KMS-11 (cell line): ENCODE data around the gene BBS4.
"Not testable (repeated sequence)": the region's sequence is repeated elsewhere in the genome, so short reads cannot be mapped to it uniquely, and the experiment has no call there.

Experiments used
- H2AFZ ChIP-seq: fragments of 200-600 bp; sonication (generic); 2 replicates; pipeline ENCODE4 v1.6.1; 2016; ENCODE audit warnings: antibody characterized with exemption, mixed run types, low read depth
- H3K27ac ChIP-seq: fragments of 200-600 bp; sonication (generic); 2 replicates; pipeline ENCODE4 v1.6.1; 2016; ENCODE audit warnings: mild to moderate bottlenecking, mixed run types
- H3K27me3 ChIP-seq: fragments of 200-600 bp; sonication (generic); 2 replicates; pipeline ENCODE4 v1.6.1; 2017; ENCODE audit warnings: mild to moderate bottlenecking, low read depth, mixed run types, moderate library complexity; ENCODE audit not compliant: insufficient read depth
- H3K36me3 ChIP-seq: fragments of 200-600 bp; sonication (generic); 2 replicates; pipeline ENCODE4 v1.6.1; 2017; ENCODE audit warnings: mild to moderate bottlenecking, mixed run types; ENCODE audit not compliant: insufficient read depth
- H3K4me1 ChIP-seq: fragments of 200-600 bp; sonication (generic); 2 replicates; pipeline ENCODE4 v1.6.1; 2016; ENCODE audit warnings: mild to moderate bottlenecking, low read depth, mixed run types; ENCODE audit not compliant: poor library complexity, severe bottlenecking
- H3K4me2 ChIP-seq: fragments of 200-600 bp; sonication (generic); 2 replicates; pipeline ENCODE4 v1.7.0; 2016; ENCODE audit warnings: mild to moderate bottlenecking, mixed run types
- H3K4me3 ChIP-seq: fragments of 200-600 bp; sonication (generic); IDR thresholded peaks from 2 replicates; pipeline ENCODE4 v1.6.1; 2017; ENCODE audit warnings: low read depth, low read length, mixed read lengths; ENCODE audit not compliant: insufficient read depth
- H3K79me2 ChIP-seq: fragments of 200-600 bp; sonication (generic); 2 replicates; pipeline ENCODE4 v1.6.1; 2016; ENCODE audit warnings: low read depth, mixed run types; ENCODE audit not compliant: insufficient read depth
- H3K9ac ChIP-seq: fragments of 200-600 bp; sonication (generic); 2 replicates; pipeline ENCODE4 v1.6.1; 2016; ENCODE audit warnings: mild to moderate bottlenecking, mixed run types
- H4K20me1 ChIP-seq: fragments of 200-600 bp; sonication (generic); 2 replicates; pipeline ENCODE4 v1.6.1; 2016; ENCODE audit warnings: mild to moderate bottlenecking, mixed run types; ENCODE audit not compliant: insufficient read depth
- TF ChIP-seq, protein P1 (sequence below): fragments of 200-600 bp; sonication (generic); conservative IDR thresholded peaks from 2 replicates; pipeline ENCODE4 v1.6.1; 2017; ENCODE audit warnings: low read depth, mild to moderate bottlenecking, antibody characterized with exemption, low read length, moderate library complexity, mixed read lengths

The BBS4 gene, protein sequence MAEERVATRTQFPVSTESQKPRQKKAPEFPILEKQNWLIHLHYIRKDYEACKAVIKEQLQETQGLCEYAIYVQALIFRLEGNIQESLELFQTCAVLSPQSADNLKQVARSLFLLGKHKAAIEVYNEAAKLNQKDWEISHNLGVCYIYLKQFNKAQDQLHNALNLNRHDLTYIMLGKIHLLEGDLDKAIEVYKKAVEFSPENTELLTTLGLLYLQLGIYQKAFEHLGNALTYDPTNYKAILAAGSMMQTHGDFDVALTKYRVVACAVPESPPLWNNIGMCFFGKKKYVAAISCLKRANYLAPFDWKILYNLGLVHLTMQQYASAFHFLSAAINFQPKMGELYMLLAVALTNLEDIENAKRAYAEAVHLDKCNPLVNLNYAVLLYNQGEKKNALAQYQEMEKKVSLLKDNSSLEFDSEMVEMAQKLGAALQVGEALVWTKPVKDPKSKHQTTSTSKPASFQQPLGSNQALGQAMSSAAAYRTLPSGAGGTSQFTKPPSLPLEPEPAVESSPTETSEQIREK

DNA sequence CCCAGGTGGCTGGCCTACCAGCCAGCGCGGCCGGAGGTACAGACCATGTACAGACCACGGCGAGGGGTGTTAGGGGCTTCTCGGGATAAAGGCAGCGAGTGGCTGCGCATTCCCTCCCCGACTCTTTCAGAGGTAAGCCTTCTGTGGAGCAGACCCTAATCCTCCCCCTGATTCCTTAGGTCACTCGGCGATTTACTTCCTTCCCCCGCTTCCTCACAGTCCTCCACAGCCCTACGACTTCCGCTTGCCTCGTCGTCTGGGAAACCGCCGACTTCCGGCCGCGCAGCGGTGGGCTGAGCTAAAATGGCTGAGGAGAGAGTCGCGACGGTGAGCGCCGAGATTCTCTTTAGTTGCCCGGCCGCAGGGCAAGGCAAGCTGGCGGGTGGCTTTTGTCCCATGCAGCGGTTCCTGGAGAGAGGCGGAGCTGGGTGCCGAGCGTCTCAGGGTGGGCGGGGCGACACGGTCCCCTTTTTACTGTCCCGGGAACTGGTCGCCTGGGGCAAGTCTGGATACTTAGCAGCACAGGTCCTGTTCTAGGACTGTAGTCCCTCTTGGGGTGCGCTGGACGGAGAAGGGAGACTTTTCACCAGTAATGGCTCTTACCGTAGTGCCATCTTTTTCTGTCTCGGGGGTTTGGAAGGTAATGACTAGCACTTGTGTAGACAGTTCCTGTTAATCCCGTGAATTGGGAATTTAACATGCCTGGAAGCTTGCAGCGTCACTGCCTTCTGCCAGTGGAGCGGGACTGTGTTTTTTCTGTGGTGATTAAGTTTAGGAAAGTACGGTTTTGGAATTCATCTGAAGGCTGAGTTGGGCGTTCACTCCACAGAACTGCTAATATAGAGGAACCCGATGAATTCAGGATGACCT is at the start of gene BBS4, which contains the start of gene HIGD2B:
Gene BBS4 (plus strand): TSS at position 283 of the 870 bp plus-strand sequence. CDS start 21 bp downstream, at position 304.
Gene HIGD2B (minus strand): TSS at position 258 of the 870 bp plus-strand sequence. CDS start 9,808 bp downstream, outside the sequence.
- no peaks in the 10 kb centered on the region for H4K20me1 ChIP-seq
- H2AFZ ChIP-seq, result peak within 1 kb of the TSS; percentile 76
- TF ChIP-seq, protein P1, sequence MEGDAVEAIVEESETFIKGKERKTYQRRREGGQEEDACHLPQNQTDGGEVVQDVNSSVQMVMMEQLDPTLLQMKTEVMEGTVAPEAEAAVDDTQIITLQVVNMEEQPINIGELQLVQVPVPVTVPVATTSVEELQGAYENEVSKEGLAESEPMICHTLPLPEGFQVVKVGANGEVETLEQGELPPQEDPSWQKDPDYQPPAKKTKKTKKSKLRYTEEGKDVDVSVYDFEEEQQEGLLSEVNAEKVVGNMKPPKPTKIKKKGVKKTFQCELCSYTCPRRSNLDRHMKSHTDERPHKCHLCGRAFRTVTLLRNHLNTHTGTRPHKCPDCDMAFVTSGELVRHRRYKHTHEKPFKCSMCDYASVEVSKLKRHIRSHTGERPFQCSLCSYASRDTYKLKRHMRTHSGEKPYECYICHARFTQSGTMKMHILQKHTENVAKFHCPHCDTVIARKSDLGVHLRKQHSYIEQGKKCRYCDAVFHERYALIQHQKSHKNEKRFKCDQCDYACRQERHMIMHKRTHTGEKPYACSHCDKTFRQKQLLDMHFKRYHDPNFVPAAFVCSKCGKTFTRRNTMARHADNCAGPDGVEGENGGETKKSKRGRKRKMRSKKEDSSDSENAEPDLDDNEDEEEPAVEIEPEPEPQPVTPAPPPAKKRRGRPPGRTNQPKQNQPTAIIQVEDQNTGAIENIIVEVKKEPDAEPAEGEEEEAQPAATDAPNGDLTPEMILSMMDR, result no peak
- peak within 1 kb of the TSS; percentile 77 for H3K4me2 ChIP-seq
- H3K27me3 ChIP-seq, result no peaks in the 10 kb centered on the region
- H3K9ac ChIP-seq, result peak within 1 kb of the TSS; percentile 64
- peak within 1 kb of the TSS; percentile 73 for H3K27ac ChIP-seq
- no peaks in the 10 kb centered on the region for H3K79me2 ChIP-seq
- H3K4me3 ChIP-seq, result no peak within 1 kb of the TSS
- no peaks in the 10 kb centered on the region for H3K36me3 ChIP-seq
- H3K4me1 ChIP-seq, result no peaks in the 10 kb centered on the region

DNA sequence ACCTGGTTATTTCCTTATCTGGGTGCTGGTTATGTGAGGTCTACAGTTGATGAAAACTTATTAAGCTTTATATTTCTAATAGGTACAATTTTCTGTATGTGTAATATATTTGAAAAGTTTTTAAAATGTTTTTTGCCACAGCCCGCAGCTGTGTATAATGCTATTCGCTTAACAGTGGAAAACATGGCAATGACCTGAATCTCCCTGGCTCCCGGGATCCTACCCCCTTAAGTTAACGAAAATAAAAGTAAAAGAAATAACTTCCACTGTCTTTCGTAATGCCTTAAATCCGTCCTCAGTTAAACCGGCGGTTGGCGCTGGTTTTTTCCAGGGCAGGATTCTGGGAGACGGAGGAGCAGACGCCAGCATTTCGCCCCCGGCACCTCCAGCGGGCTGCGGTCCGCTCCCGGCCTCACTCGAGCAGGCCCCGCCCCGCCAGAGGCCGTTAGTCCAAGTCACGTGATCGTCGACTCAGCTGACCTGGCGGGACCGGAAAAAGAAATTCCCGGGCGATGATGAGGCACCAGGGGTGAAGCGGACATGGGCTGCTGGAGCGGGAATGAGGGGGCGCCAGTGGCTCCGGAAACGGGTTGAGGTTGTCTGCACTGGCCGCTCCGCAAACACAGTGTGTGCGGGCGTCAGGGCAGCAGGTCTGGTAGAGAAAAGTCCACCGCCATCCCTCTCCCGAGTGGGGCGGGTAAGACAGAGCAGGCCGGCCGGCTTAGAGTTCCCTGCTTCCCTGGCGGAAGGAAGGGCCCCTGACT is 49.3 kb upstream of the BBS4 start:
- not testable (repeated sequence) for H3K27me3 ChIP-seq, H3K9ac ChIP-seq, H3K27ac ChIP-seq, H3K4me3 ChIP-seq, H2AFZ ChIP-seq, H3K4me2 ChIP-seq, H3K36me3 ChIP-seq, H3K4me1 ChIP-seq, H3K79me2 ChIP-seq, H4K20me1 ChIP-seq

DNA sequence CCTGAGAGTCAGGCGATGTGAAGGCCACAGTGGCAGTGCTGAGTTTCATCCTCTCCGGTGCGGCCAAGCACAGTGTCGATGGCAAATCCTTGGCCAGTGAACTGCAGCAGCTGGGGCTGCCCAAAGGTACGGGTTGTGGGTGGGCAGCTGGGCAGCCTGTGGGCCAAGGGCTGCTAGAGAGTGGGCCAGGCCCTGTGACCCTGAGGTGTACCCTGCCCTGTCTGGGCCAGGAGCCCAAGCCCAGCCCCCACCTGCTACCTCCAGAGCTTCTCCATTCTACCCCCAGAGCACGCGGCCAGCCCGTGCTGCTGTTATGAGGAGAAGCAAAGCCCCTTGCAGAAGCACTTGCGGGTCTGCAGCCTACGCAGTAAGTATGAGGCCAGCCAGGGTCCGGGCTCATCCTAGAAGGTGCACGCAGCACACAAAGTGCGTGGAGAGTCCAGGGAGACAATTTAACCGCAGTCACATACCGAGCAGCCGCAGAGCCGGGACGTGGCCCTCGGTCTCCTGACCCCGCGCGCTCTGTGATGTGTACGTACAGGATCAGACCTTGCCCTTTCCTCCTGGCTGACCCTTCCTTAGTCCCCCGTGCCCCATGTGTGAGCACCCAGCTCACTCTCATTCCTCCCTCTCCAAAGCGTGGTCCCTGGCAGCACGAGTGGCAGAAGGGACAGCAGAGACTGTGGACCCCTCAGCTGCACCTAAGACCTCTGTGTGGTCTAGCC is 46.1 kb upstream of the BBS4 start:
- not testable (repeated sequence) for H3K27me3 ChIP-seq, H2AFZ ChIP-seq, H3K4me2 ChIP-seq, H3K9ac ChIP-seq, H3K27ac ChIP-seq, H3K79me2 ChIP-seq, H4K20me1 ChIP-seq, H3K4me1 ChIP-seq, H3K4me3 ChIP-seq, H3K36me3 ChIP-seq

DNA sequence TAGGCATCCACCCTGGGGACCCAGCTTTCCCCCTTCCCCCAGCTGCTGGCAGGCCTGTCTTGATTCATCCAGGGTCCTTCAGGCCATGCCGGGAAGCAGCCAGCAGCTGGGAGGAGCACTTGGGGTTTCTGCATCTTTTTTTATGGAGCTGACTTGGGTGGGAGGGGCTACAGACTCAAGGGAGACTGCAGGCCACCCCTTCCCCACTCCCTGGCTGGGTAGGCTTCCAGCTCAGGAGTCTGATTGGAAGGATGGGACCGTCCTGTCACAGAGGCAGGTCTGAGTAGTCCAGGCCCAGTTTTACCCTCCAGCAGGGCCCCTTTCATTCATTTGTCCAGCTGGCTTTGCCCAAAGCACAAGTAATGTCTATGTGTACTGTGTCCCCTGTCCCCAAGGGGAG is 43.7 kb upstream of the BBS4 start:
- not testable (repeated sequence) for H3K9ac ChIP-seq, H3K79me2 ChIP-seq, H2AFZ ChIP-seq, H3K36me3 ChIP-seq, H4K20me1 ChIP-seq, H3K4me1 ChIP-seq, H3K4me2 ChIP-seq, H3K27ac ChIP-seq, H3K27me3 ChIP-seq, H3K4me3 ChIP-seq

DNA sequence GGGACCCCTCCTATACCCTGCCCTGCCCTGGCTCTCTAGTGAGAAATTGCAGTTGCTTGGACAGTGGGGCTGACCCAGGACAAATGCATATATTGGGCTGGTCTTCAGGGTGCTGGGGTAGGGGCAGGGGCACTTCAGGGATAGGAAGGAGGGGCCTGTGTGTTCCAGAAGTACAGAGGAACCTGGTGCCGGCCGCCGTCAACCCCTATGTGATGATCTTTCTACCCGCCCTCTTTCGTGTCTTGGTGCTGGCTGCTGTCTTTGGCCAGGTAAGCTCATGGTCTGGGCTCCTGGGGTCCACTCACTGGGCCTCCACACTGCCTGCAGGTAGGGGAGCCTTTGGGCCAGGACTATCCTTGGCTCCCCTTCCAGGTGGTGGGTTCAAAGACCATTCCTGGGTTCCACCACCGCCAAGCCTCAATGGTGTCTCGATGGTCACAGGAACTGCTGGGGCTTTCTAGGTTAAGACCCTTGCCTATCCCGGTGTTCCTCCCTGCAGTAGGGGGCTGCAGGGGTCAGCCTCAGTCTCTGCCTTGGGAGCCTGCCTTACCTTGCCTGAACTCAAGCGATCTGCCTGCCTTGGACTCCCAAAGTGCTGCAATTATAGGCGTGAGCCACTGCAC is 37.3 kb upstream of the BBS4 start:
- H3K27ac ChIP-seq, H3K79me2 ChIP-seq, H3K4me1 ChIP-seq, H3K9ac ChIP-seq, H3K36me3 ChIP-seq, H3K4me3 ChIP-seq, H4K20me1 ChIP-seq, H3K27me3 ChIP-seq, H3K4me2 ChIP-seq, H2AFZ ChIP-seq: not testable (repeated sequence)

DNA sequence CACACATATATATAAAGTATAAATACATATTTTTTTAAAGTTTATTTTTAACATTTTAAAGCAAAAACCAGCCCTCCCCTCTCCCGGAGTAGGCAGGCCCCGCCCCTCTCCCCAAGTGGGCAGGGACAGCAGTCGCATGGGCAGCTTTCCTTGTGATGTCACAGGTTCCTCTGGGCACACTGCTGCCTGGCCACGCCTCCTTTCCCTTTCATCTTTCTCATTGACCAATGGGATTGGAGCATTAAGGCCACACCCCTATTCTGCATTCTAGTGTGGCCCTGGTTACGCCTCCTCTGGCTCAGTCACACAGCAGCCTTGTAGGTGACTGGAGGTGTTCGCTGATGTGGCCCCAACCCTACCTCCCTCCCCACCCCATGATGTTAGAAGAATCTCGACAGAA is 31.6 kb upstream of the BBS4 start, which contains the start of gene GOLGA6B:
Gene GOLGA6B (plus strand): TSS at position 301 of the 400 bp plus-strand sequence. CDS start 41 bp downstream, at position 342.
- not testable (repeated sequence) for H3K36me3 ChIP-seq, H3K4me2 ChIP-seq, H3K4me1 ChIP-seq, H3K27ac ChIP-seq, H4K20me1 ChIP-seq, H3K27me3 ChIP-seq, H2AFZ ChIP-seq, H3K9ac ChIP-seq, H3K4me3 ChIP-seq, H3K79me2 ChIP-seq

DNA sequence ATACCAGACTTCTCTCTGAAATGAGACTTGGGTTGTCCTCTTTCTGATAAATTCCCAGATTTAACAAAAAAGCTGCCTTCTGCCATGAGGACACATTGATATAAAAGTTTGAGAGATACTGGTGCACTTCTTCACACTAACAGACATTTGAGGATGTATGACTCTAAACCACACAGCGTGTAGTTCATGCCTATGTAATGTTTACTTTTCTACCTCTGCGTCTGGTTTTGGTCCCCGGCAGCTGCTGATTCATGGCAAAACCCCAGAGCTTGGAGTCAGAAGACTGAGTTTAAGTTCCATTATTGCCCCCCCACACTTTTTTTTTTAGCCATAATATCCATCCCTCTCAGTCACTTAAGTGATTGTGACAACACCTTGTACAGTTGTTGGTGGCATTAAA is 30.0 kb upstream of the BBS4 start:
- H3K4me1 ChIP-seq, H3K79me2 ChIP-seq, H3K36me3 ChIP-seq, H3K9ac ChIP-seq, H3K4me3 ChIP-seq, H4K20me1 ChIP-seq, H2AFZ ChIP-seq, H3K27ac ChIP-seq, H3K4me2 ChIP-seq, H3K27me3 ChIP-seq: not testable (repeated sequence)

DNA sequence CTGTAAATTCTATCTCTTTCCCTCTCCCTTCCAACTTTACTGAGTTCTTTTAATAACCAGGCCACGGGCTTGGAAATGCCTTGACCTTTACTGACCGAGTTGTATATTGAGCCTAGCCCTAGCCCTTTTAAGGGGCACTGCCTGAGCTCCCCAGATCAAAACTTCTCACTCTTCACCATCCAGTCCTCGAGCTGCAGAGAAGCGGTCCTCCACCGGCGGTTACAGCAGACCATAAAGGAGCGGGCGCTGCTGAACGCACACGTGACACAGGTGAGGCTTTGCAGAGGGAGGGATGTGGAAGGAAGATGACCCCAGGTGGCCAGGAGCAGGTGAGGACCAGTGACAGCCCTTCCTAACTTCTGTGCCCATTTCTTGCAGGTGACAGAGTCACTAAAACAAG is 24.9 kb upstream of the BBS4 start:
- not testable (repeated sequence) for H2AFZ ChIP-seq, H3K79me2 ChIP-seq, H3K4me3 ChIP-seq, H3K4me2 ChIP-seq, H4K20me1 ChIP-seq, H3K36me3 ChIP-seq, H3K27ac ChIP-seq, H3K4me1 ChIP-seq, H3K27me3 ChIP-seq, H3K9ac ChIP-seq
